Neuronal stem cell (in vitro differentiated cells): ENCODE results near the gene TECTA.

ENCODE experiments used
- DNase-seq: peaks from one replicate; pipeline ENCODE4 v3.0.0-alpha.2; 2013; ENCODE audit warnings: low spot score
- H2AFZ ChIP-seq: one replicate; pipeline ENCODE4 v1.6.1; 2013; ENCODE audit warnings: mild to moderate bottlenecking, low read length, inconsistent platforms
- H2AK5ac ChIP-seq: 2 replicates; pipeline ENCODE4 v1.6.1; 2013; ENCODE audit warnings: low read depth, mild to moderate bottlenecking, inconsistent platforms, low read length, moderate library complexity, mixed read lengths
- H2BK120ac ChIP-seq: 2 replicates; pipeline ENCODE4 v1.6.1; 2013; ENCODE audit warnings: low read depth, mild to moderate bottlenecking, inconsistent platforms, low read length, moderate library complexity, mixed read lengths
- H2BK12ac ChIP-seq: one replicate; pipeline ENCODE4 v1.6.1; 2013; ENCODE audit warnings: low read length, inconsistent platforms
- H2BK15ac ChIP-seq: 2 replicates; pipeline ENCODE4 v1.6.1; 2013; ENCODE audit warnings: mild to moderate bottlenecking, low read length, inconsistent platforms, mixed read lengths
- H2BK5ac ChIP-seq: one replicate; pipeline ENCODE4 v1.6.1; 2013; ENCODE audit warnings: inconsistent platforms, mild to moderate bottlenecking, low read length, moderate library complexity
- H3K14ac ChIP-seq: one replicate; pipeline ENCODE4 v1.6.1; 2013; ENCODE audit warnings: low read length, inconsistent platforms
- H3K18ac ChIP-seq: 2 replicates; pipeline ENCODE4 v1.6.1; 2013; ENCODE audit warnings: low read length, inconsistent platforms
- H3K23ac ChIP-seq: 2 replicates; pipeline ENCODE4 v1.6.1; 2013; ENCODE audit warnings: low read depth, mild to moderate bottlenecking, mixed read lengths, low read length, inconsistent platforms; ENCODE audit not compliant: poor library complexity
- H3K27ac ChIP-seq: replicated peaks from 3 replicates; pipeline ENCODE4 v1.5.1; 2013; ENCODE audit warnings: low read length, inconsistent platforms
- H3K27me3 ChIP-seq, 3 experiments: 2 replicates each; pipeline ENCODE4 v1.6.1; 2013; ENCODE audit warnings: low read length in 3 of 3, mild to moderate bottlenecking in 2 of 3, inconsistent platforms in 1 of 3, low read depth in 1 of 3, mixed read lengths in 1 of 3, moderate library complexity in 1 of 3; ENCODE audit not compliant: control insufficient read depth in 3 of 3, insufficient read depth in 3 of 3
- H3K36me3 ChIP-seq, 2 donors: replicated peaks in 1 of 2; 2 replicates each; pipeline ENCODE4 v1.6.1; 2013; ENCODE audit warnings: low read length in 2 of 2; ENCODE audit not compliant: control insufficient read depth in 2 of 2, insufficient read depth in 2 of 2
- H3K4ac ChIP-seq: 2 replicates; pipeline ENCODE4 v1.6.1; 2013; ENCODE audit warnings: inconsistent platforms, mild to moderate bottlenecking, low read length, moderate library complexity
- H3K4me1 ChIP-seq, 2 donors: 1 replicate in 1 of 2; 2 replicates in 1 of 2; pipeline ENCODE4 v1.6.1; 2013; ENCODE audit warnings: low read length in 2 of 2, low read depth in 1 of 2; ENCODE audit not compliant: control insufficient read depth in 2 of 2, insufficient read depth in 1 of 2
- H3K4me2 ChIP-seq: one replicate; pipeline ENCODE4 v1.6.1; 2013; ENCODE audit warnings: mild to moderate bottlenecking, low read length, inconsistent platforms; ENCODE audit not compliant: insufficient read depth, poor library complexity, severe bottlenecking
- H3K4me3 ChIP-seq, 2 donors: 2 replicates each; pipeline ENCODE4 v1.5.1; 2013; ENCODE audit warnings: low read length in 2 of 2, mild to moderate bottlenecking in 2 of 2, inconsistent platforms in 1 of 2, moderate library complexity in 1 of 2
- H3K79me1 ChIP-seq: one replicate; pipeline ENCODE4 v1.6.1; 2013; ENCODE audit warnings: low read depth, mild to moderate bottlenecking, inconsistent platforms, low read length, moderate library complexity
- H3K9ac ChIP-seq: one replicate; pipeline ENCODE4 v1.6.1; 2013; ENCODE audit warnings: mild to moderate bottlenecking, low read depth, low read length, inconsistent platforms; ENCODE audit not compliant: poor library complexity
- H3K9me3 ChIP-seq, 2 donors: replicated peaks in 1 of 2; 2 replicates each; pipeline versions ENCODE3 to v1.6.1; 2013; ENCODE audit warnings: low read length in 2 of 2, mild to moderate bottlenecking in 2 of 2, inconsistent platforms in 1 of 2, low read depth in 1 of 2, mixed read lengths in 1 of 2, moderate library complexity in 1 of 2; ENCODE audit not compliant: control insufficient read depth in 2 of 2, insufficient read depth in 1 of 2
- H4K8ac ChIP-seq: one replicate; pipeline ENCODE4 v1.6.1; 2013; ENCODE audit warnings: low read depth, mild to moderate bottlenecking, inconsistent platforms, low read length, moderate library complexity
- H4K91ac ChIP-seq: one replicate; pipeline ENCODE4 v1.6.1; 2013; ENCODE audit warnings: low read length, low read depth, mild to moderate bottlenecking, inconsistent platforms; ENCODE audit not compliant: poor library complexity
- WGBS, 2 donors: extraction: QIAGEN DNeasy Blood & Tissue Kit; methylation state at CpG; one replicate each; pipeline ENCODE4 v1.1.7; 2013; ENCODE audit warnings: missing lambda C conversion rate in 2 of 2, mixed read lengths in 1 of 2; ENCODE audit not compliant: insufficient read length in 2 of 2, insufficient replicate concordance in 1 of 2; ENCODE audit errors: extremely low coverage in 2 of 2; 5-methylcytosine and 5-hydroxymethylcytosine counted together

Gene TECTA

DNA sequence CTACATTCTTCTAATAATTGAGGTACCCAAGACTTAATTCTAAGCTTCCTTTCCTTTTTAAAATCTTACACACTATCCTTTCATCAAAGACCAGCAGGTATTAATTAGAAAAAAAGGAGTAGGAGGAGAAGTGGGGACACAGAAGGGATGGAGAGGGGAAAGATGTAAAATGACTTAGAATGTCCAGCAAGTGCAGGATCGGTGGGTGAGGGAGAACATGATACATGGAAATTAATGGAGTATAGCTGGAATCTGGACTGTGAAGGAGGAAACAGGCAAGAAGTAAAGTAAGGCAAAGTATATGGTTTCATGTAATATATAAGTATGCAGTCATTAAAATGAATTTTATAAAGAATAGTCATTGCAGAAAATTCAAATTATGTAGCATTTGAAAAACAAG lies 127.8 kb downstream of the TECTA start:
- WGBS, 2 donors = no CpG with 5 or more reads among the region's 1 CpG
- H3K9ac ChIP-seq = no peak overlapping the region
- no peak overlapping the region for H2AK5ac ChIP-seq
- peaks cover 2 to 6% of the 10 kb centered on the region in 2 donors for H3K4me1 ChIP-seq
- no peaks in the 10 kb centered on the region for H3K27me3 ChIP-seq
- H3K4me2 ChIP-seq = no peak overlapping the region
- no peak overlapping the region for H3K18ac ChIP-seq
- H4K91ac ChIP-seq = no peak overlapping the region
- H3K27ac ChIP-seq = no peak overlapping the region
- H3K36me3 ChIP-seq = no peaks in the 10 kb centered on the region
- H3K79me1 ChIP-seq = no peaks in the 10 kb centered on the region
- no peak overlapping the region for H2AFZ ChIP-seq
- no peak overlapping the region for H3K14ac ChIP-seq
- no peak overlapping the region for H2BK12ac ChIP-seq
- no peak overlapping the region for H2BK5ac ChIP-seq
- H3K9me3 ChIP-seq = peaks cover 2 to 26% of the 10 kb centered on the region in 2 donors
- H2BK15ac ChIP-seq = no peak overlapping the region
- no peak overlapping the region for H3K4me3 ChIP-seq
- no peak overlapping the region for H3K4ac ChIP-seq
- H3K23ac ChIP-seq = no peak overlapping the region
- no peak overlapping the region for H2BK120ac ChIP-seq
- H4K8ac ChIP-seq = no peak overlapping the region
- DNase-seq = no peak

DNA sequence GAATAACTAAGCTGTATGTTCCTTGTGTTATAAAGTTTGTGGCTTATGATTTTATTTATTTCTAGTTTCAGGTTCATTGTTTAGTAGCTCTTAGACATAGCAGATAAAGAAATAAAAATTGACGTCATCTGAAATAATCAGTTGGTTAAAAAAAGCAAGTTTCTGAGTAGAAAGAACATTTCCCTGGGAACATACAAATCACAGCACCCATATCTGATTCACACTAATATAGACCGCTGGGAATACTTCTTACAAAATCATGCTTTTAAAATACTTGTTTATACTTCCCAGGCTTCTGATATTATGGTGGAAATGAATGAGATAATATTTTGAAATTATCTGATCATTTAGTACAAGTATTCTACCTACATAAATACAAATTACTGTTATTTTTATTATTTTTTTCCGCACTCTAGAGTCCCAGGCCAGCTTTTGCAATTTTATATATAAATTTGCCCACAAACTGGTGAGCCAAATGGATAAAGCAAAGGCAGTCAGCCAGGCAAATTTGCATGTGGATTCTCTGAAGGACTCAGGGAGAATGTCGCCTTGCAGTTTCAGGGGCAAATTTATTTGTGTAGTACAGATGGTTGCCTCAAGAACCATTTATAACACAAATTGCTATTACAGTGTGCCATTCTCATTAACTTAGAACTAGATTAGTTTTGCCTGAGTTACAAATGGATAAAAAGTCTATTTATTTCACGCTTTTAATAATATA lies 128.6 kb downstream of the TECTA start:
- Histone ChIP-seq H3K9ac (no peak overlapping the region), H3K18ac (no peak overlapping the region)

DNA sequence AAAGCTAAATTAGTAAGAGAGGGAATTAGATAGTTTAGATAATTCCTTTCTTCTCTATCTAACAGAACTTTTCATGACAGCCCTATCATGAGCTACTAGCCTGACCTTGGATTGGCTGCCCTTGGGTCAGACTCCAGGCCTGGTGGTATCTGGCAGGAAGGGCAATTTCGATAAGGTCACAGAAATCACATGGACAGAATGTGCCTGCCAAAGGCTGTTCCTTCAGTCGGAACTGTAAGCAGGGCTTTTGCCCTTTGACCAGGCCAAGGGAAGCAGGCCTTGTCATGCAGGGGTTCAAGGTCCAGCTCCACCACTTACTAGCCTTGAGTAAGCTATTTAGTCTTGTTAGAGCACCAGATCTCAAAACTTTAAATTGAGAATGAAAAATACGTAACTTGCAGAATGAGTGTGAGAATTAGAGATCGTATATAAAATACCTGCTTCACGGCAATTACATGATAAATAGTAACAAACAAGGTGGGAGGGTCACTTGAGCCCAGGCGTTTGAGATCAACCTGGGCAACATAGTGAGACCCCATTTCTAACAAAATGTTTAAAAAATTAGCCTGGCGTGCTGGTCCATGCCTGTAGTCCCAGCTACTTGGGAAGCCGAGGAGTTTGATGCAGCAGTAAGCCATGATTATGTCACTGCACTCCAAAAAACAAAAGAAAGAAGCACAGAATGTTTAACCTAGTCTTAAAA lies 130.7 kb downstream of the TECTA start:
- Histone ChIP-seq H3K27me3 (no peaks in the 10 kb centered on the region), H3K4ac (no peak overlapping the region), H2BK15ac (no peak overlapping the region), H2BK120ac (no peak overlapping the region), H3K9ac (no peak overlapping the region), H3K79me1 (no peaks in the 10 kb centered on the region), H2AFZ (peak overlapping the region; percentile 1), H3K23ac (no peak overlapping the region), H2BK5ac (no peak overlapping the region), H3K4me3 (no peak overlapping the region), H3K18ac (peak overlapping the region; percentile 53), H2AK5ac (no peak overlapping the region), H4K8ac (no peak overlapping the region), H3K27ac (no peak overlapping the region), H3K14ac (no peak overlapping the region), H4K91ac (no peak overlapping the region), H3K36me3 (no peaks in the 10 kb centered on the region), H3K4me1 (peaks cover 5 to 24% of the 10 kb centered on the region in 2 donors), H2BK12ac (no peak overlapping the region), H3K9me3 (peaks cover 2 to 5% of the 10 kb centered on the region in 2 donors), H3K4me2 (no peak overlapping the region)
- no CpG with 5 or more reads among the region's 8 CpGs for WGBS, 2 donors
- DNase-seq = no peak

More for the DNA sequence above, 128.6 kb downstream of the TECTA start:
- WGBS, 2 donors = no CpG with 5 or more reads among the region's 5 CpGs
- H3K14ac ChIP-seq = no peak overlapping the region
- H3K23ac ChIP-seq = no peak overlapping the region
- H4K91ac ChIP-seq = no peak overlapping the region
- no peak overlapping the region for H2BK15ac ChIP-seq
- no peak overlapping the region for H3K27ac ChIP-seq
- no peaks in the 10 kb centered on the region for H3K27me3 ChIP-seq
- peaks cover 2 to 6% of the 10 kb centered on the region in 2 donors for H3K4me1 ChIP-seq
- H2BK5ac ChIP-seq = no peak overlapping the region
- no peak overlapping the region for H3K4me2 ChIP-seq
- DNase-seq = no peak
- peaks cover 2 to 22% of the 10 kb centered on the region in 2 donors for H3K9me3 ChIP-seq
- H4K8ac ChIP-seq = no peak overlapping the region
- no peak overlapping the region for H2BK12ac ChIP-seq
- H2AK5ac ChIP-seq = no peak overlapping the region
- no peaks in the 10 kb centered on the region for H3K36me3 ChIP-seq
- H3K79me1 ChIP-seq = no peaks in the 10 kb centered on the region
- H3K4me3 ChIP-seq = no peak overlapping the region
- no peak overlapping the region for H2AFZ ChIP-seq
- no peak overlapping the region for H2BK120ac ChIP-seq
- no peak overlapping the region for H3K4ac ChIP-seq

DNA sequence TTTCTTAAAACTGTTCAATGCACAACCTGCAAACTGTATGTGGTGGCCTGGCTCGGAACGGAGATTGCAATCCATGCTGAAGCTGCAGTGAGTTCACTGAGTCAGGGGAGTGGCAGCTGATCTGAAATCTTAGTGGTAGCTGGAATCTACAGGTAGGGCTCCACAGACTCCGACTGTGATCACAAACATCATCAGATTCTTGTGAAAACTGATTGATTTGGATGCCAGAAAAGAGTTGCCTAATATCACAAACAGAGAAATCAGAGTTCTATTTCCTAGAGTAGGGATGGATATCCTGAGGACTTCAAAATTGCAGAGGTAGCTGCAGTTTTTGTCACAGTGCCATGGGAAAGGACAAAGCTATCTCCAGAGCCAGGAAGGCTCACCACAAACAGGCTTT lies 134.0 kb downstream of the TECTA start:
- Histone ChIP-seq H3K79me1 (no peaks in the 10 kb centered on the region), H4K91ac (no peak overlapping the region), H2BK15ac (no peak overlapping the region), H3K27ac (no peak overlapping the region), H3K9ac (no peak overlapping the region), H2AK5ac (no peak overlapping the region), H3K4me1 (peaks cover 7 to 44% of the 10 kb centered on the region in 2 donors), H3K14ac (no peak overlapping the region), H3K27me3 (no peaks in the 10 kb centered on the region), H4K8ac (no peak overlapping the region), H3K4ac (no peak overlapping the region), H3K23ac (no peak overlapping the region), H2BK5ac (no peak overlapping the region), H2BK12ac (no peak overlapping the region), H2AFZ (no peak overlapping the region), H2BK120ac (no peak overlapping the region), H3K9me3 (peaks cover 0 to 2% of the 10 kb centered on the region in 2 donors), H3K4me2 (no peak overlapping the region), H3K4me3 (no peak overlapping the region), H3K18ac (peak overlapping the region; percentile 11), H3K36me3 (no peaks in the 10 kb centered on the region)
- no peak for DNase-seq
- no CpG with 5 or more reads among the region's 3 CpGs for WGBS, 2 donors
